GM21825 (cell line): Measurements from ENCODE around the gene RXRG.

ENCODE experiments used
- ATAC-seq: cut with Tn5 transposase; IDR thresholded peaks from one replicate; pipeline ENCODE4 v1.9.1; 2021; ENCODE audit warnings: mild to moderate bottlenecking, moderate library complexity; ENCODE audit not compliant: unreplicated experiment

Gene RXRG

DNA sequence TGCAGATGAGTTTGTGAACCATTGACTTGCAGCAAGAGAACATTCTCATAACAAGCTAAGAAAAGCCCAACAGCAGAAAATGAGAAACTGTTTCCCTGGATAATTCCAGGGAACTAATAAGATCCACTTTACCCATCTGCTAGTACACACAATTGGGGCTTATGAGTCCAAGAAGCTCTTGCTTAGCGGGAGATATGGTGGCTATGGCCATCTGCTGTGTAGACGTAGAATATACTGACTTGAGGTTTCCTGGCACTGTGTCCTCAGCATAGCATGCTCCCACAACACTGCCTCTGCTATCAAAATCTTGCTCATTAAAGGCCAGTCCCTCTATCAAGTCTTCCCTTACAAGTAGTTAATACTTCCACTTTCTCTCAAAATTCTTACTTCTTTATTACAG is 6.8 kb upstream of the RXRG start:
- no peak for ATAC-seq

DNA sequence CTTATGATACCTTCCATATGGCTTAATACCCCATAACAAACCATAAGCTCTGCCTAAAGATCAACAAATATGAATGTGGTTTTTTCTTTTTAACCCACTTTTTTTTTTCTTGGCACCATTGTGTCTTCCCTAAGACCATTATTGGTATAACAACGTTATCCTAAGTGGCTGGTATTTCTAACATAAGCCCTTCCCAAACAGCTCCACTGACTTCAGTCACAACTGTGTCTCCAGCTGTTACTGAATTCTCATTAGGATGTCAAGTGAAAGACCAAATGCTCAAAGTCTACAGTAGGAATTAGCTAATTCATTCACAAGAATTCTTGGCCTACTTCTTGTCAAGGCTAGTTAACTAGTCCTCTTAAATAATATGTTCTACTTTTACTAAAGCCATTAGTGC is 4.2 kb upstream of the RXRG start:
- no peak for ATAC-seq

DNA sequence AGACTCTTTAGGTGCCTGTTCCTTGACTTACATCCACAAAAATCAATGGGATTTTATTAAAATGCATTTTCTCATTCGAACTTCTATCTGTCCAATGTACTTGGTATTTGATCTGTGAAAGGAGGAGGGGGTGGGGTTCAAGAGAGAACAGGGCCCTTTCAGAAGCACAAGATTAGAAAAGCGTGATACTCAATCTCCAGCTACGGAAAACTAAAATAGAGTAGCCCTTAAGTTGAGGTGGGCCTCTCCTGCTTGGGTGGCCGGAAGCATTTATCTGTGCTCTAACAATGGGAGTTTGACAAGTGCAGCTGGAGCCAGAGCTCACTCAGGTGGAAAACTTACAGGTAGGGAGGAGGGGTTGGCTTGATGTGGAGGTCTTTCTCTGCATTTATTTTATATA is 462 bp upstream of the RXRG start:
- no peak for ATAC-seq

DNA sequence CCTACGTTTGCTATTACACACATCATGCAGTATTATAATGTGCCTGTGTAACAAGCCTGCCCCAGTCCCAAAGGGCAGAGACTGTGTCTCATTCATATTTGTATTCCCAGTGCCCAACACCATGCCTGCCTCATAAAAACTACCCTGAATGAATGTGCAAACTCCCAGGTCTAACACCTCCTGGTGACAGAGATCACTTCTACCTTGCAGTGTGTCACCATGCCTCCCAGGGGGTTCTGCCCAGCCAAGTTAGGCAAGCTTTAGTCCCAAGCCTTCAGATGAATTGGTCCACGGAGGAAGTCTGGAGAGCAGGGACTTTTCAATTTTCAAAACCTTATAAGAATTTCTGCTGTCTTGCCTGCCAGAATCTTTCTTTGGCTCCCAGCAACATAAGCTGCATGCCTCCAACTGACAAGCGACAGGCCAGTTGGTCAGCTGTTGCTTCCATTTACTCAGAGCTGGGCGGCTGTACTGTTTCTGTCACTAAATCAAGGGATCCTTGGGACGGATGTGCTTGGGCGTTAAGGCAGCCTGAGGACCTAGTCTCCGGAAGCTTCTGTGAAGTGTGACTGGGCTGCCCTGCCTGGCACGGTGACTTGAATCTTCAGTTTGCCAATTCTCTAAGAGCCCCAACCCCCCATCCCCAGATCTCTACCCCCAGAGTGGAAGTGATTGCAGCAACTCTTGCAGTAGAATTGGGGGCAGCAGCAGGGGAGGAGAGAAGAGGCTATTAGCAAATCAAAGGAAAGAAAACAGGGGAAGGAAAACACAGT is 1.2 kb downstream of the RXRG start:
- no peak for ATAC-seq

DNA sequence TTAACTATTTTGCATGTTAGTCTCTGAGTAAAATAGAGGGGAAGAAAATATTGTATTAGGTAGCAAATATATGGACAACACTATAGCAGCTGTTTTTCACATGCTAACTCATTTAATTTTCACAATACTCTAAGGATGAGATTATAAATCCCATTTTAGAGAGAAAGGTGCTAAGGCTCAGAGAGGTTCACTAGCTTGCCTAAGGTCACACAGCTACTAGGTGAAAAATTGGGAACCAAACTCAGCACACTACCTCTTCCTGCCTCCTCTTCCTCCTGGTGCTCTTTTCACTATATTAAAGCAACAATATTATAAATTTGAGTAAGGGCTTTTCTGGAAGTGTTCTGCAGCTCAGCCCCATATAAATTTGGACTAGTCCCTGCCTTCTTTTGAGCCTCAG is 2.3 kb downstream of the RXRG start:
- no peak for ATAC-seq

DNA sequence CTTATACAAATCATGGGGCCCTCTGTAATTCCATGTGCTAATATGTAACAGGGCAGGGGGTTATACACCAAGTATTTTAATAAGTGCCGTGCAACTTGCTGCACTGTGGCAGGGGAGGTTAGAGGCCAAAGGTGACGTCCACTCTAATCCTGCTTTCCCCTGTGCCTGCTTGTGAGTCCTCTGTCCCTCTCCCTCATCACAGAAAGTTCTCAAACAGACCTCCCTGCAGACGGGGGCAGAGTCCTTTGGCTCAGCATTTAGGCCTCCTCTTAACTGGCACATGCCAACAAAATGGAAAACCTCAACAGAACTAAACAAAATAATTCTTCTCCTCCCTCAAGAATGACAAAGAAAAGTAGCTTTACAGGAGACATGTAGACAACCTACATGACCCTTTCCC is 2.9 kb downstream of the RXRG start:
- no peak for ATAC-seq

DNA sequence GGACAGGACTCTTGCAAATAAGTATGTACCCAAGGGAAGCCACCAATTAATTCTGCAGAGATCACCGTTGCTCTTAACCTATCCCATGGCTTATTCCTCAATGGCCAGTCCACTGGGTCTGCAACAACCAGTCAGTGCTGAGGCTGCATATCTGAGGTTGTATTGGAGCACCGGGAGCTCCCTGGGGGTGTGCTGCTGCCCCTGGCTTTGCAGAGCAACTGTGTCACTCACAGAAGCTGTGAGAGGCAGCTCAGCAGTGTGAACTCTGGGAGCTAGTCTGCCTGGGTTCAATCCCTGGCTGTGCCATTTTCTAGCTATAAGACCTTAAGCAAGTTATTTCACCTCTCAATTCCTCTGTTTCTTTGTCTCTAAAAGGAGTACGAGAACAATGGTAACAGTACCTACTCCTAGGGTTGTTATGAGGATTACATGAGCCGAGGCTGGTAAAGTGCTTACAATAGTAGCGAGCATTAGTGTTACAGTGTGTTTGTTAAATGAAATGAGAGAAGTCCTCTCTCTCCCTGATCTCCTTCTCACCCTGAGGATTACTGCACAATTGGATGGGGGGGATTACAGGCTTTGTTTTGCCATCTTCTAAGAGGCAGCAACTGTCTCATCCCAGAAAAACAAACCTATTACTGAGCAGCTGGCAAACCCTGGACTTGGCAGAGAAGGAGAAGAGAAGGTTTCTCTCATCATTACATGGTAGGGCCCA is 3.6 kb downstream of the RXRG start:
- no peak for ATAC-seq

DNA sequence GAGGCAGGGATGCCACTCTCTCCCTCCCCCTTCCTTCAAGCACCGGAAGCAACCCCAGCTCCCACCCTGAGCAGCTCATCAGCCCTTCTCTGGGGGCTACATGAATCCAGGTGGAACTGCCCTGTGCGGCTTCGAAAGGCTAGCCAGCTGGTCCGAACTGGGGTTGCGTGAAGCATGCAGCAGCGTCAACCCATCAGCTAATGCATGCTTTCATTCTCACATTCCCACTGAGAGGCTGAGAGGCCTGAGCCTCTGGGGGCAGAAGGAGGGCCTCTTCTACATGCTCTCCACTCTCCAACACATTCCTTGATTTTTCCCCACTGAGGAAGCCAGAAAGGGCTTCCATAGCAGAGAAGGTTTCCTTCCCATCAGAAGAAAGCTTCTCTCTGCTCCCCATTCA is 5.6 kb downstream of the RXRG start:
- no peak for ATAC-seq

DNA sequence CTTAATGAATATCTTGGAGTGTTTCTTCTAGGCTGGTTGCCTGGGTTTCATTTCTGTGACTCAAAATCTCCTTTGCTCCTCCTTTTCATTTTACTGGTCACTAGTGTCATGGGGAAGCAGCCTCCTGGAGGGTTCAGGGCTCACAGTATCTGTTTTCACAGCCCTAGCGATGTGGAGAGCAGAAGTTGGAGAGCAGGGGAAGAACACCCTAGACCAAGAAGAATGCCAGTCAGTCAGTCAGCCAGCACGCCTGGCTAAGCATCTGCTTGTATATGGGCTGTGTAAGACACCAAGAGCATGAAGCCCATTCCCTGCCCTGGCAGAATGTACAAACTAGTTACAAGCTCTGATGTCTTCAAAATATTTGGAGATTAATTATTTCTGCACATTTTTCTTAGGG is 7.9 kb downstream of the RXRG start:
- no peak for ATAC-seq

DNA sequence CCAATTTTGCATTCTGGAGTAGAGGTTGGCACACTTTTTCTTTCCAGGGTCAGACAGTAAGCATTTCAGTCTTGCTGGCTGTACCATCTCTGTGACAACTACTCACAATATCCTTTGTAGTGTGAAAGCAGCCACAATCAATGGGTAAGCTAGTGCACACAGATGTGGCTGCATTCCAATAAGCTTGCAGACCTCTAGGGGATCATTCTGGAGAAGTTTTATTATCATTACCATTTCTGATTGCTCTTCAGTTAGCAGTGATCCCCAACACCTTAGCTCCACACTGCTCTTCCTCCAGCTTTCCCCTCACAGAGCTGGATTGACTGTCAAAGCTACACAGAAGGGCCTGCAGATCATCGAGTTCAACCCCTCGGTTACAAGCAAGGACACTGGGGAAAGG is 9.1 kb downstream of the RXRG start:
- ATAC-seq, result no peak

DNA sequence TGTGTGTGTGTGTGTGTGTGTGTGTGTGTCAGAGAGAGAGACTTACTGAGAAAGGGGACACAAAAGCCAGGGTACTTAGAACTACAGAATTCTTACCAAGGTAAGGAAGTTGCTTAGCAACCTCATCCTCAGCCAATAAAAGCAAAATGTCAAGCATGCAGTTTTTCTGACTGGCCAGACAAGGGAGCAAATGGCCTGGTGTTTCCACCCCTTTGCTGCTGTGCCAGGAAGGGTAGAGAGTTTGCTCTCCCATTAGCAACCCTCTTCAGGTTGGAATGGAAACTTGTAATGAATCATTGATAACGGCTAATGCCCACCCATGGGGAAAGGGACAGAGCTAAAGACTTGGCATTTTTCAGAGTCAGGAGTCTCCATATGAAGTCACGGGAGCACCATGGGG is 10.6 kb downstream of the RXRG start:
- no peak for ATAC-seq

DNA sequence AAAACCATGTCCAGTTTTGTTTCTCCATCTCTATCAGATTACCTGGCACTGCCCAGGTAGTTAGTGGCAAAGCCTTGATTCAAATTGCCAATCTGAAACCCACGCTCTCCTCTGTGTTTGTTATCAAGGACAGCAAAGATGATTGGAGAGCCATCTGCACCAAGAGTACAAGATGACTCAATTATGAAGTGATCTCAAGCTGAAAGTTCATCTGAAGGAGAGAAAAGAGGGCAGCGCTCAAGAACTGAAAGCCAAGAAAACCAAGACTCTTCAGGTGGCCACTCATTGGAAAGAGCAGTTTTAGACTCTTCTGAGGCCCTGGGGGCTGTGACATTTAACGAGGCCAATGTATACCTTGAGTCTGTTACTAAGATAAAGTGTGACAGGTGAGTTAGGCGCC is 13.8 kb downstream of the RXRG start:
- ATAC-seq, result no peak

DNA sequence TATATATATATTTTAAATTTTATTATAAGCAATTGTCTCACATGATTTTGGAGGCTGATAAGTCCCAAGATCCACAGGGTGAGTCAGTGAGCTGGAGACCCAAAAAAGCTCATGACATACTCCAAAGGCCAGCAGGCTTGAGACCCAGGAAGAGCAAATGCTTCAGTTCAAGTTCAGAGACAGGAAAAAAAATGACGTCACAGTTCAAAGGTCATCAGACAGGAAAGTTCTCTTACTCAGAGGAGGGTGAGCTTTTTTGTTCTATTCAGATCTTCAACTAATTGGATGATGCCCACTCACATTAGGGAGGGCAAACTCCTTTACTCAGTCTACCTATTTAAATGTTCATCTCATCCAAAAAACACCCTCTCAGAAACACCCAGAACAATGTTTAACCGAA is 18.2 kb downstream of the RXRG start:
- ATAC-seq, result no peak

DNA sequence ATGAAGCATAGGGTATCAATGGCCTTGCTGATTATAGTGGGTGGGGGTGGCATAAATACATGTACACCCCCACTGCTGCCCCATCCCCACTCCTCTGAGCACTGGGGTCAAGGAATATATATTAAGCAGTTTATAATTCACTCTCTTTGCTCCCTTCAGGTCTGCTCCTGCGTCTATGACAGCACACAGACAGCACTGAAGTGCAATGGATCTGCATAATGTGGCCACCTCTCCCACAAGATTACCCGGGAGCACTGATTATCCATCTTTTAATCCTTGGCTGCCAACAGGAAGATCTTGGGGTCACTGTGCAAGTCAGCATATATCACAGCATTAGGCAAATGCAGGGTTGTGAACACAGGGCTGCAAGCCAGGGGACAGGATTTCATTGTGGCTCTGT is 19.3 kb downstream of the RXRG start:
- no peak for ATAC-seq

DNA sequence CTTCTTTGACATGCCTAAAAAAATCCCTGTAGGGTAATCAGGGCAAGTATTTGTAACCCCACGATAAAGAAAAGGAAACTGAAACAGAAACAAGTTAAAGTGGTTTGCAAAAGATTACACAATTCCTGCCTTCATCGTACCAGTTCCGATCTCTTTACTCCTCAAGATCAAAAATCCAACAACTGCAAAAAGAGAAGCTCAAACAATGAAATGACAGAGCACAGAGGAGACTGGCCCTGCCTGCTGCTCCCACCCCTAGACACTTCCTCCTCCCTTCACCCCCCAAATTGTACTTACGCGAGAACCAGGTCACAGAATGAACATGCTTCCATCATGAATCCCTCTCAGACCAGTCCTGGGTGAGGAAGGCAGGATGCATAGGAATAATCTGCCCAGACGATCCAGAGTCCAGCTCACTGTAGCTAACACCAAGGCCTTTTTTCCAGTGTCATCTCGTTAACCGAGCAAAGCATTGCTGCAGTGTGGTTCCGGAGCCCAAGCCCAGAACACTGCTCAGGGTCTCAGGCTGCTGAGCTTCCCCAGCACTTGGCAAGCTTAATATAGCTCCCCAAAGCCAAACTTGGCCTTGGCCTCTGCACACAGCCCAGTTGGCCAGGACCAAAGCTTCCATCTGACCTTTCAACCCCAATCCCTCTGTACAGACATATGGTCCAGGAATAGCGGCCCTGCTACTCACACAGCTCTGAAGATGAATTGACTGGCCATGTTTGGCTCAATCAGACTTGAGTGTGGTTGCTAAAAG is 20.3 kb downstream of the RXRG start:
- peak; percentile 60 for ATAC-seq

DNA sequence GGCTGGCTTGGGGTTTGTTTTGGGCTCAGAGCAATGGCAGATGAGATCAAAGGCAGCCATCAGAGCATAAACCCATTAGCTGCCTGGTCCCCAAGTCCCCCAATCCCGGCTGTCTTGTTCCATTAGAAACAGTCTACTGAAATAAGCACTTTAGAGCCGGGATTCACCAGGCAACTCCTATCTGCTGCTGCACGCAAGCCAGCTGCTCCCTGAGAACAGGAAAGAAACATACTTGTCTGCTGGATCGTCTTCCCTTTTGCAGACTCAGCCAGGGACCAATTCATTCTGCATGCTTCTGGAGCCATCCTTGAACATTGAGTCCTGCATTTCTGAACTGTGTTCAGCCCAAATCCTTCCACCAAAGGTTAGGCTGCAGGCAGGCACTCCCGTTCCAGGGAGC is 21.8 kb downstream of the RXRG start:
- ATAC-seq, result no peak

DNA sequence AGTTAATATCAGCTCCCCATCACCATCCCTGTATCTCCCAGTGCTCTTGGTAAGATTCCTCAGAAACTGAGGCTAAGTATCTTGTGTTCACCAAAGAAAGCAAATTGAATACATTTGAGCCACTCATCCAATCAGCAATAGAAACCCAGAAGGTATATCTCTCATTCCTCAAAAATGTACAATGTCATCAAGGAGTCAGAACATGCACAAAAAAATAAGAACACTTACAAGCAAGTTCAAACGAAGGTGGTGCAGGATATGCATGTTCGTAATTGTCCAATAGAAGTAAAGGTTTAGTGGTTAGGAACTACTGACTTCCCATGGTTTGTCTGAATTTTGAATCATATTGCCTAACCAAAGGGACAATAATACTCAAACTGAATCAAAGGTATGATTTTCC is 24.3 kb downstream of the RXRG start:
- ATAC-seq, result no peak

DNA sequence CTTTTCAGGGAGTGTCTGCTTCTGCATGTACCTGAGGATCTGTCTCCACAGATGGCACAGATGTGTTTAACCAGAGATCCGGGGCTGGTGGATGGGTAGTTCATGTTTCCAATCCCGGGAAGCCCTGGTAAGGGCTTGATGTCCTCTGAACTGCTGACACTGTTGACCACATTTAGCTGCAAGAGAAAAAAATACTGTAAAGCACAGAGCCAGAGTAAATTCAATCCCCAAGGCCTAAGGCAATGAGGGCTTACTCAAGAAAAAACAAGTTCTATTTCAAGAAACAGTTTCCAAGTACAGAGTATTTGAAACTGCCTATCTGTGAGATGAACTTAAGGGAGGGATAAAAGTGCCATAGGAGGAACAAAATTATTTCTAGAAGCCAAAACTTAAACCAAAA is 25.1 kb downstream of the RXRG start:
- ATAC-seq, result no peak

DNA sequence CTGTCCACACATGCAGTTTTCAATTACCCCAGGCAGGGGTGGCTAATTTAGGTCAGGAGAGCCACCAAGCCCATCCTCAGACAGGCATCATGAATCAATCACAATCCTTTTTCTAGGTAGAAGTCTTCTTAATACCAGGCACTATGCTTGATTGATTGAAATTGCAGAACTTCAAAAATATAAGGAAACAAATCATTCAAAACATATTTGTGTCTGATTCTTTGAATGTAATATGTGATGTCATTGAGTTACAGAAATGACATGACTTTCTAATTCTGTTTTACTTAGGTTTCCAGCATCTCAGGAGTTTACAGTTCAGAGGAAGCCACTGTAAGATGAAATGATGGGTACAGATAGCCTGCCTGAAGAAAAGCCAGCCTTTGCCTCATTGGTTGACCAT is 26.7 kb downstream of the RXRG start:
- no peak for ATAC-seq

DNA sequence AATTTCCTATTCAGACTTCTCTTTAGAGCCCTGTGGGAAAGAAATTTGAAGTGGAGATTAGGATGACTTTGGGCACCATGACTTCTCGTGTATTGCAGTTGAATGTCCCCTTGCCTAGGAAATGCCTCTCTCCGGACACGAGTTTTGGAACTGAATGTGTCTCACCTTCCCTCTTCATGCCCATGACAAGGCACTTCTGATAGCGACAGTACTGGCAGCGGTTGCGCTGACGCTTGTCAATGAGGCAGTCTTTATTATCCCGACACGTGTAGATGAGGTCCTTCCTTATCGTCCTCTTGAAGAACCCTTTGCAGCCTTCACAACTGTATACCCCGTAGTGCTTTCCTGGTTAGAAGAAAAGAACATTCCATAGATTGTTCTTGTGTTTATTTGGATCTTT is 28.1 kb downstream of the RXRG start:
- ATAC-seq, result no peak

DNA sequence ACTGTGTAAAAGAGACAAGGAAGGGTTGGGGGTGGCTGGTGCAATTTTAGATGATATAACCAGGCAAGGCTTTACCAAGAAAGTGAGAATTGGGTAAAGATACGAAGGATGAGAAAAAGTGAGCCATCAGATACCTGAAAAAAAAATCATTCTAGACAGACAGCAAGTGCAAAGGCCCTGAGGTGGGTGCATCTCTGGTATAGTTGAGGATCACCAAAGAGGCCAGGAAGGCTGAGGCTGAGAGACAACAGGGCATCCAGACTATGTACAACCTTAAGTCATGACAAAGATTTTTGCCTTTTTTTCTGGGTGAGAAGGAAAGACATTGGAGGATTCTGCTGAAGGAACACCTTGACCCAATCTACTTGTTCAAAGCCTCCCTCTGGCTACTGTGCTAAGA is 29.9 kb downstream of the RXRG start:
- ATAC-seq, result no peak

DNA sequence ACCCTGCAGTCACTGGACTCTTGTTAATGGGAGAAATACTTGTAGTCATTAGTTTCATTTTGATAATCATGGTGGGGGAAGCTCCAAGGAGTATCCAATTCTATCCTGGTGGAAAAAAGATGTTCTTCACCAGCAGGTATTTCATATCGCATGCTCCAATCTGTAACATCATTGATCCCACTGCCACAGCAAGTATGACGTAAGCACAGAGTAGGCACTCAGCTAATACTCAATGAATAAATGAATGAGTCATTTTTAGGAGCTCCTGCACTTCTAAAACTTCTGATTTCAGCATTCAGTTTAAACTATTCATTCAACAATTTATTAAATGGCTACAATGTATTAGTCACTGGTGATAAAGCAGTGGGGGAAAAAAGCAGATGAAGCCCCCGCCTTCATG is 30.3 kb downstream of the RXRG start:
- ATAC-seq, result no peak
